Measurements from ENCODE around the gene PLVAP.
"Not testable (repeated sequence)": the region's sequence is repeated elsewhere in the genome, so short reads cannot be mapped to it uniquely, and the experiment has no call there.

Gene PLVAP

GRCh38 chr19:17398902-17399527 lies 21.9 kb upstream of the PLVAP start:
- DNase-seq = no peak

- DNase-seq = peak; percentile 20
Measured at GRCh38 chr19:17394891-17395415, 17.8 kb upstream of the PLVAP start.

GRCh38 chr19:17393914-17394313 lies 16.8 kb upstream of the PLVAP start, which contains the start of gene CCDC194:
TSS of gene CCDC194 (minus strand) at chr19:17394196. CDS start at chr19:17394158, 38 bp downstream.
- no peak for DNase-seq

GRCh38 chr19:17393002-17393401 lies 15.9 kb upstream of the PLVAP start:
- DNase-seq = no peak

- DNase-seq = no peak
Measured at GRCh38 chr19:17391371-17392151, 14.4 kb upstream of the PLVAP start.

- no peak for DNase-seq
Measured at GRCh38 chr19:17390665-17391370, 13.7 kb upstream of the PLVAP start.

GRCh38 chr19:17389957-17390664 lies 13.0 kb upstream of the PLVAP start:
- DNase-seq = no peak

- DNase-seq = no peak
Measured at GRCh38 chr19:17389288-17389687, 12.1 kb upstream of the PLVAP start.

- DNase-seq = peak; percentile 40
Measured at GRCh38 chr19:17385878-17386611, 8.9 kb upstream of the PLVAP start.

- no peak for DNase-seq
Measured at GRCh38 chr19:17380426-17381138, 3.4 kb upstream of the PLVAP start.

- DNase-seq = no peak
Measured at GRCh38 chr19:17379221-17379631, 2.1 kb upstream of the PLVAP start.

GRCh38 chr19:17378271-17378670 lies 1.1 kb upstream of the PLVAP start:
- no peak for DNase-seq

GRCh38 chr19:17370026-17370587 lies 7.0 kb downstream of the PLVAP start:
- no peak for DNase-seq

GRCh38 chr19:17365361-17365760 lies 11.8 kb downstream of the PLVAP start:
- DNase-seq = no peak

- DNase-seq = not testable (repeated sequence)
Measured at GRCh38 chr19:17363852-17364605, 13.1 kb downstream of the PLVAP start.

- no peak for DNase-seq
Measured at GRCh38 chr19:17359905-17360800, 17.0 kb downstream of the PLVAP start.

- DNase-seq = no peak
Measured at GRCh38 chr19:17358395-17358794, 18.7 kb downstream of the PLVAP start.

- DNase-seq = no peak
Measured at GRCh38 chr19:17357724-17358123, 19.4 kb downstream of the PLVAP start.

- no peak for DNase-seq
Measured at GRCh38 chr19:17357078-17357666, 20.0 kb downstream of the PLVAP start.

All from NK-92 treated with Interleukin-12 subunit alpha and Interleukin-12 subunit beta, amount 100 ng/mL, for 24 hours (cell line).